GM19035 (cell line): ENCODE results near the gene ESRRG.

Experiments
- ATAC-seq: cut with Tn5 transposase; IDR thresholded peaks from one replicate; pipeline ENCODE4 v1.9.1; 2021; ENCODE audit not compliant: unreplicated experiment

ESRRG gene

GRCh38 chr1:216457356-216457755 lies 265.9 kb downstream of the ESRRG start:
- ATAC-seq = no peak

GRCh38 chr1:216456682-216457081 lies 266.5 kb downstream of the ESRRG start:
- no peak for ATAC-seq

DNA sequence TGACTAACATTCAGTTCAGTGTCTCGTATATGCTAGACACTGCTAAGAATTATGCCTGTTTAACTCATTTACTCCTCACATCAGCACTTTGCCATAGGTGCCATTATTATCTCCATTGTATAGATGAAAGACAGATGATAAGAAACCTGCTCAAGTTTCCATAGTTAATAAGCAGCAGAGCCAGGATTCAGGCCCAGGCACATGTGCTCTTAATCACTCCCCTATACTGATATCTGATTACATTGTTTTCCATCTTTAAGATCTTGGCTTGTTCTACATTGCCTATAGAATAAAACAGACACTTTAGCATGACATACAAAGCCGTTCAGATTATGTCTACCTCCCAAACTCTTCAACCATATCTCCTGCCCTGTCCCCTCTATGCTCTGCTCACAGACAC lies 269.5 kb downstream of the ESRRG start:
- ATAC-seq = no peak
